Forelimb muscle (tissue), 1 donor: ENCODE data around the gene CYP2W1. TPM values are rescaled to one million over a fixed set of nuclear protein-coding genes. Genes with fewer than 3 reads are reported as not detected.
"Not testable (repeated sequence)": the region's sequence is repeated elsewhere in the genome, so short reads cannot be mapped to it uniquely, and the experiment has no call there.

Experiments
- DNase-seq: peaks from one replicate; pipeline ENCODE4 v3.0.0-alpha.2; 2013; ENCODE audit warnings: low read depth
- polyA plus RNA-seq: library from polyadenylated mRNA; unstranded; fragments of 120-200 nt; gene quantifications from one replicate; pipeline ENCODE4 v1.2.1, GENCODE V29; 2013; ENCODE audit not compliant: insufficient read length

Gene CYP2W1
- polyA plus RNA-seq, 1 donor, result 0.59 TPM

- DNase-seq, result peak; percentile 55
These were observed 45.2 kb downstream of the CYP2W1 start for GRCh38 chr7:1028044-1028770.

GRCh38 chr7:1028775-1029636, 46.0 kb downstream of the CYP2W1 start:
- peak; percentile 63 for DNase-seq

- DNase-seq, result no peak
These were observed 46.9 kb downstream of the CYP2W1 start for GRCh38 chr7:1029637-1030443.

GRCh38 chr7:1030444-1031070, 47.6 kb downstream of the CYP2W1 start:
- DNase-seq, result no peak

GRCh38 chr7:1031716-1032455, 48.9 kb downstream of the CYP2W1 start:
- no peak for DNase-seq

GRCh38 chr7:1032536-1033181, 49.7 kb downstream of the CYP2W1 start:
- no peak for DNase-seq

GRCh38 chr7:1033546-1034145, 50.7 kb downstream of the CYP2W1 start:
- DNase-seq, result no peak

- not testable (repeated sequence) for DNase-seq
These were observed 51.8 kb downstream of the CYP2W1 start for GRCh38 chr7:1034769-1035168.

- DNase-seq, result not testable (repeated sequence)
These were observed 53.4 kb downstream of the CYP2W1 start for GRCh38 chr7:1036164-1036928.

Other genes with a start within 250 kb of the CYP2W1 start
- 218 TPM for gene SUN1, start 150.7 kb upstream of the CYP2W1 start, polyA plus RNA-seq
- 46.7 TPM for gene GET4, start 106.6 kb upstream of the CYP2W1 start, polyA plus RNA-seq
- gene ADAP1, start 28.5 kb upstream of the CYP2W1 start, polyA plus RNA-seq, result 3.2 TPM
- 11.6 TPM for gene COX19, start 7.6 kb upstream of the CYP2W1 start, polyA plus RNA-seq
- gene GPR146, start 61.4 kb downstream of the CYP2W1 start, polyA plus RNA-seq, result 4.4 TPM
- 14.4 TPM for gene GPER1, start 104.9 kb downstream of the CYP2W1 start, polyA plus RNA-seq
- gene ZFAND2A, start 177.0 kb downstream of the CYP2W1 start, polyA plus RNA-seq, result 13.1 TPM
- gene UNCX, start 249.7 kb downstream of the CYP2W1 start, polyA plus RNA-seq, result not detected